Liver (tissue), 3 donors: Measurements from ENCODE around the gene BIN1.

ENCODE experiments used
- CTCF ChIP-seq: fragments of 150-350 bp; IDR thresholded peaks from 2 replicates; pipeline ENCODE4 v1.5.1; 2017; ENCODE audit warnings: improper control_type of control experiment, low read depth, low read length; ENCODE audit not compliant: missing input control
- TAF1 ChIP-seq: conservative IDR thresholded peaks from 2 replicates; pipeline ENCODE4 v1.6.1; 2016; ENCODE audit warnings: antibody characterized with exemption, mild to moderate bottlenecking
- donor health status: healthy.
- donor health status: healthy.

- TF ChIP-seq CTCF (no peak), TAF1 (no peak)
These were observed 37.2 kb upstream of the BIN1 start for GRCh38 chr2:127143841-127144782.
